ENCODE measurements around the gene SCRN2.

Gene SCRN2

DNA sequence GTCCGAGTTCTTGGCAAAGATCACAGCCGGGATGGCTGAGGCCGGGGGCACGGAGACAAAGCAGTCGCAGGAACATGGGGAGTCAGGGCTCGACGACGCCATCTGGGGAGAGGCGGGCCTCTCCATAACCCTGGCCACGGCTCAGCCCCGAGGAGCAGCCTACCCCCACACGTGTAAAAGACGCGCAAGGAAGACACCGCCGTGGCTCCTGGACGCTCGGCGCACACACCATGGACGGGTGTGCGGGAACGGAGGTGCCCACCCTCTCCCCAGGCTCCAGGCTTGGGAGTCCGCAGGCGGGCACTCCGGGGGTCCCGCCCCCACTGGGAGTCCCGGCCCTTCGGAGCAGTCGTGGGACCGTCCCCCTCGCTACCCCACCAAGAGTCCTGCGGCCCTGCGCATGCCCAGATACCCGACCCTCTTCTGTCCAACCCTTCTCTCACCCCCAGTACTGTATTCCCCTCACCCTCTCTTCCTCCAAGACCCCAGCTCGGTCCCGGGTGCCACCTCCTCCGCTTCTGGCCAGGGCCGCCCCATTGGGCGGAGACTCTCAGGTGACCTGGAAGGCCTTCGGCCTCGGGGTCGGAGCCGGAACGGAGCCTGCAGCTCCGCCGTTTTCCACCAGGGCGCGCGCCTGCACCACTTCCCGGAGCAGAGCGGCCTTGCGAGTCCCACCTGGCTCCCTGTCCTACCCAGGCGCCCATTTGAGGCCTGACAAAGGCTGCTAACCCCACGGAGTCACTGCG, at the start of gene SCRN2:
TSS of gene SCRN2 (minus strand) at position 532 of the 746 bp plus-strand sequence. CDS start at position 102, 430 bp downstream.
- DNase-seq (ENCODE audit: low spot score), result peak; percentile 74

GRCh38 chr17:47889734-47890529, 48.9 kb upstream of the SCRN2 start:
- peak; percentile 71 for DNase-seq (ENCODE audit: low spot score)

GRCh38 chr17:47888293-47888692, 47.2 kb upstream of the SCRN2 start:
- no peak for DNase-seq (ENCODE audit: low spot score)

DNA sequence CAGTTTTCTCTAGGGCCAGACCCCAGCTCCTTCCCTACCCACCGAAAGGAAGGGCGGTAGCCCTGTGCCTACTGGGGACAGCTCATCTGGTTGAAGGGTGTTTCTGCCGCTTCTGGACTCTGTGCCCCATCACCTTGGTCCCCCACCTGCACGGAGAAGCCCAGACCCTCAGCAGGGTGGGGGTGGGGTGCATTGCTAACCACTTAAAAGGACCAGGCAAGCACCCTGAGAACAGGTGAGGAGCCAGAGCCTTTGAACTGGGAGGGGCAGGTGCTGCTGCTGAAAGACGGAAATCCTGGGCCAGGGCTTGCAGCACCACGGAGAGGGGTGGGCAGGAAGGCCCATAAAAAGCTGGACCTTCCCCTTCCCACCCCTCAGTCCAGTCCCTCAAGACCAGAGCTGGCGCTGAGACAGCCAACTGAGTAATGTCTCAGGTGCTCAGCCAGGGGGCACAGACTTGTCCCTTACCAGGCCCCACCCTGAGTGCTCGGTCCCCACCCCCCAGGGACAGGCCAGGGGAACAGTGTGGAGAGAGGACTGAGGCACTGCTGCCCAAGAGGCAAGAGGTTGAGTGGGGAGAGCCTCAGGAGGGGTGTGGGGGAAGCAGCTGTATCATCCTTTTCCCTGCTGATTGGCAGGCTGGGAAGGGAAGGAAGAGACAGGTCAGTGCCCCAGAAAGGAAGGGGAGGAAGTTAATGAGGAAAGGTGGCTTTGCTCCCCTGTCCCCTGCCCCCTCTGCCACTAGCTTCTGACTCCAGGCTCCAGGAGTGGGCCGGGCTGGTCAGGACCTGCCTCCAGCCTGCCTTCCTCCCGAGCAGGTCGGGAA, 44.0 kb upstream of the SCRN2 start:
- DNase-seq (ENCODE audit: low spot score), result no peak

DNA sequence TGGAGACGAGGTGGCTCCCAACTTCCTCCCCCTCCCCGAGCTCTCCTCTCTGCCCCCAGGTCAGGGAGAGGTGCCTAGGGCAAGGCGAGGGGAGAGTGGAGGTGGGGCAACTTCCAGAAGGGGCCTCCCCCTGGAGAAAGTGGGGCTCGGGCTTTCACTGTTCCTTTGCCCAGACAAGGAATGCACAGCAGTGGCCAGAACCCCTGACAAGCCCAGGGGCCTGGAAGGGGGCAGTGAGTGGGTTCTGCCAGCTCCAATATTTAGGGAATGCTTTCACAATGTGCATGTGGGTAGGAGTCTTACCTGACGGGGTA, 43.3 kb upstream of the SCRN2 start:
- no peak for DNase-seq (ENCODE audit: low spot score)

DNA sequence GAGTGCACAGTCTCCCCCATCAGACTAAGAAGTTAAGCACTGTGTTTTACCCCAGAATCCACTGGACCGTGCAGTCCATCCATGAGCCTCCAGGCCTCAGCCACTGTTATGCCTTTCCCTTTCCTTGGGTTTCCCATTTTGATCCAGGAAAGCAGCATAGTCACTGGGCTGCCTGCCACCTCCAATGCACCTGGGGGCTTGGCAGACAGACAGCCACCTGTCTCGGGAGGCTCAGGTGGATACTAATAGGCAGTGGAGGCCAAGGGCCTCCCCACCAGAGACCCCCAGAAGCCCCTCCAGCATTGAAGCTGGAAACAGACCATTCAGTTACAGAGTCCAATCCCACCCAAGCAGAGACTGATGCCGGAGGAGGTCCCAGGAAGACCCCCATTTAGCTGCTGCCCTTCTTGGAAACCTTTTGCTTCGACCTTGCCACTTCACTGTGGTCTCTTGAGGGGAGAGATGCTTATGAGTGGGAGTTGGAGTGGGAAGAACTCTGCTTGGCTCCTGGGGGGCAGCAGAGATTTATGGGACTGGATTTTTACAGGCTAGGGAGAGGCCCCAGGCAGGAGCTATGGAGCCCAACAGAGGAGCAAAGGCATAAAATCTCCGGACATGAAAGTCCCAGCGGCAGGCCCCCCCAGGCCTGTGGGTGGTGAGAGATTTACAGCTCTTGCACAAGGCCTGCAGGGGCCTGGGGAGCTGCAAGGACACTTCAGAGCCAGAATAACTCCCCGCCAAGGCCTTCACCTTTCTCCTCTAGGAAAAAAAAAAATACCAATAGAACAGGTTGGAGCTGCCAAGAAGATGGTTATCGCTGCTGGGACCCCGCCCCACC, 42.7 kb upstream of the SCRN2 start:
- no peak for DNase-seq (ENCODE audit: low spot score)

GRCh38 chr17:47882695-47883588, 41.9 kb upstream of the SCRN2 start:
- DNase-seq (ENCODE audit: low spot score), result no peak

GRCh38 chr17:47882247-47882646, 41.2 kb upstream of the SCRN2 start:
- no peak for DNase-seq (ENCODE audit: low spot score)

DNA sequence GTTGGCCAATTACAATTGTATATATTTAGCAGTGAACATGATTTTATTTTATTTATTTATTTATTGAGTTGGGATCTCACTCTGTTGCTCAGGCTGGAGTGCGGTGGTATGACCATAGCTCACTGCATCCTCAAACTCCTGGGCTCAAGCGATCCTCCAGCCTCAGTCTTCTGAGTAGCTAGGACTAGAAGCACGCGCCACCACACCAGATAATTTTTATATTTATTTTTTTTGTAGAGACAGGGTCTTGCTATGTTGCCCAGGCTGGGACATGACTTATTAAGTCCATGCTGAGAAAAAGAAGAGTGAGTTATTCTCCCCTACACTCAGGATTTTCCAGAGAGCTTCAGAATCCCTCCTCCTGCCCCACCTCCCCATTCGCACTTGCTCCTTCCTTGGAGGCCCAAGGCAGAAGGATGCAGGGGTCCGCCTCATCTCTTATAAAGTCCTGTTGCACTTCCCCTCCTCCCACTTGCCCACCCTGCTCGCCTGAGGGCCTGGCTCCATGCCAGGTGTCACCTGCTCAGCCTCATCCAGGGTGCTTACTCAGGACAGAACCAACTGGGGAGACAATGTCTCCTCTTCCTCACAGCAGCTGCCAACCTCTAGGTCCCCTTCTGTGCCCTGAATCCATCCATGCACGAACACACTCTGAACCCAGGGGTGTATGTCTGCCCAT, 38.8 kb upstream of the SCRN2 start:
- DNase-seq (ENCODE audit: low spot score), result no peak

- DNase-seq (ENCODE audit: low spot score), result no peak
Measured at GRCh38 chr17:47879028-47879585, 38.0 kb upstream of the SCRN2 start.

- DNase-seq (ENCODE audit: low spot score), result no peak
Measured at GRCh38 chr17:47878203-47879027, 37.3 kb upstream of the SCRN2 start.

DNA sequence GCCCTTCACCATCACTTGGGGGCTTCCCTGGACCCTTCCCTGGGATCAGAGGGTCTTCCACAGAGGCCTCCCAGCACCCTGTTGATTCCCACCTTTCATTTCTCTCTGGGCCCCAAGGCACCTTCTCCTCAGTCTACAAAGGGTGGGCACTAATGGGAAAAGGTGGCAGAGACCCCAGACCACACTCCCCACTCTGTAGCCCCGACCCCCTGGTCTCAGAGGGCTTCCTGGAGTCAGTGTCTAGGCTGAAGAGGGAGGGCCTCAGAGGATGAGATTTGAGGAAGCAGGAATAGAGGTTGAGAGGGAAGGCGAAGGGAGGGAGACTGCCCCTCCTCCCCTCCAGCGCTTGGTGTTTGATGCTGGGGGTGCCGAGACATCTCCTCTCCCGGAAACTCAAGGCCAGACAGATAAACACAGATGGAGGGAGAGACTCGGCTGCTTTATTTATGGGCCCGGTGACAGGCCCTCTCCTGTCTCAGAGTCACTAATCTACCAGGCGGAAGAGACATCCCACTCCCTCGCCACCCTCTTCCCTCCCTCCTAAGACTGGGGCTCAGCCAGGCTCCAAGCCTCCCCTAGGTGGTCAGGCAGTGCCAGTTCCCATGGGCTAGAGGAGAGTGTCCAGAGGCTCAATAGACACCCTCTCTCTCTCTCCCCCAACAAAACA, 36.4 kb upstream of the SCRN2 start:
- DNase-seq (ENCODE audit: low spot score), result no peak

DNA sequence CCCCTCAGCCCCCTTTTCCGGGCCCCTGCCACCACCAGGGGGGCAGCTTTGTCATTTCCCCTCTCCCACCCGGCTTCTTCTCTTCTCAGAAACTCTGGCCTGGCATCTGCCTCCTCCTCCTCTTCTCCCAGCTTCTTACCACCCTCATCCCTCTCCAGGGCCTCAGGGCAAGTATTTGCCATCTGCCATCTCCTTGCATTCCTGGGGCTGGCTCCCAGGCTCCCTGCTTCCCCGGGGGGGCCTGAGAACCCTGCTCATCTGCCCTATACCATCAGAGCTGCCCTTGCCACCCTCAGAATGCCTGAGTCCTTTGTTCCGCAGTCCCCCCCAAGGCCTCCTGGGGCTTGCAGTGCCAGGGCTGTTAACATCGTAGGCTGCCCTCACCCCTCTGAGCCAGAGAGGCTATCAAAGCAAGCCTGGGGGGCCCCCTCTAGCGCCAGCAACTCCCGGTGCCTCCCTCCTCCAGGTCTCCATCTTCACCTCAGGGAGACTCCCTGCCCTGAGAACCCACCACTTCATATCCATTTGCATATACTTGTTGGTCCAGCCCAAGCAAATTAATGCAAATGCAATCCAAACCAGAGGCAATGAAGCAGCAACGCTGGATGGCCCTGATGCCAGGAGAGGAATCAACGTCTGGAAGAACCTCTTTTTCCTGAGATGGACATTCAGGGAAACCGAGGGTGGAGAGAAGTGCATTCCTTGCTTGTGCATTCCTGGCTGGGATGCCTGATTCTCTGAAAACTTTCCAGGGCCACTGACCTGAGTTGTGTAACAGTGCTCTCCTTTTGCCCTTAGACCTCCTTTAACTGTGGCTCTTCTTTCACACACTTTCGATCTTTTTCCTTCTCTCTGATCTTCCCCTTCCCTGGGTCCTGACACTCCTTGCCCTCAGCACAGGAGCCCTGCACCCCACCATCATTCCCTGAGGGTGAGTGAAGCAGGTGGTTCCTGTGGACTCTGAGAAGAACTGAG, 34.2 kb upstream of the SCRN2 start:
- DNase-seq (ENCODE audit: low spot score), result no peak

GRCh38 chr17:47873200-47874090, 32.4 kb upstream of the SCRN2 start:
- DNase-seq (ENCODE audit: low spot score), result no peak

GRCh38 chr17:47872651-47873161, 31.6 kb upstream of the SCRN2 start:
- no peak for DNase-seq (ENCODE audit: low spot score)
